ENCODE results near the gene CD79A. TPM values are rescaled to one million over a fixed set of nuclear protein-coding genes. Genes with fewer than 3 reads are reported as not detected.
A peak's percentile ranks its signal among the peaks of the same experiment; 100 is the strongest.

Gene CD79A
- total RNA-seq, 1 donor: 47.3 TPM

- H3K9me3 ChIP-seq (ENCODE audit: low read depth, low read length): no peaks in the 10 kb centered on the region
- peaks cover 40% of the 10 kb centered on the region for H3K4me1 ChIP-seq (ENCODE audit: insufficient read depth, low read length)
- H3K27me3 ChIP-seq (ENCODE audit: insufficient read depth, low read length): no peaks in the 10 kb centered on the region
- H3K4me3 ChIP-seq (ENCODE audit: low read length): peak within 1 kb of the TSS; percentile 75
Measured at GRCh38 chr19:41859618-41860418, 17.3 kb upstream of the CD79A start, which contains the start of gene RPS19. TSS of gene RPS19 (plus strand) at chr19:41860255. CDS start at chr19:41860775, 520 bp downstream.

DNA sequence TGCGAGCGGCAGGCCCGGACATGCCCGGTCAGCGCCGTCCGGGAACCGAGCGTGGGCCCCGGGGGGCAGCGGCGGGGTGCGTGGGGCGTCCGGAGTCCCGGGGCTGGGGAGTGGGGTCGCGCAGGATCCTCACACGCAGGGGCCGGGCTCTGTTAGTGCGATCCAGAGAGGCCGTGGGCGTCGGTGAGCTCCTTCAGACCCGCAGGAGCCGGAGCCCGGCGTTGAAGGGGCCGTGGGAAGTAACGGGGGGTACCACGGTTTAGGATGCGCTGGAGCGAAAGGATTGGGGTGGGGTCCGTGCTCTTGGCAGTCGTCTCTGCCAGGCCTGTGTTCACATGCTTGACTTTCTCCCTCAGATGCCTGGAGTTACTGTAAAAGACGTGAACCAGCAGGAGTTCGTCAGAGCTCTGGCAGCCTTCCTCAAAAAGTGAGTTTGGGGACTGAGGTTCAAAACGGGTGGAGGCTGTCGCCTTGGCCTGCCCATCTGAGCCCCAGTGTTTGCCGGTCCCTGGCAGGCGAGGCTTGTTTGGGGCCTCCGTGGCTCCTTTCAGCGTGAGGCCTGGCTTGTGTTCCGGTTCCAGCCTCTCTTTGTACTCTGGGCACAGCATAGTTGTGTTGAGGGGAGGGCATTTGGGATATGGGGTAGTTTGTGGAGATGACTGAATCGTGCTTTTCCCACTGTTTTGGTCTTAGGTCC lies 16.5 kb upstream of the CD79A start:
- Histone ChIP-seq H3K4me3 (ENCODE audit: low read length) (peak overlapping the region; percentile 75), H3K27me3 (ENCODE audit: insufficient read depth, low read length) (no peaks in the 10 kb centered on the region), H3K4me1 (ENCODE audit: insufficient read depth, low read length) (peaks cover 45% of the 10 kb centered on the region), H3K9me3 (ENCODE audit: low read depth, low read length) (no peaks in the 10 kb centered on the region)

DNA sequence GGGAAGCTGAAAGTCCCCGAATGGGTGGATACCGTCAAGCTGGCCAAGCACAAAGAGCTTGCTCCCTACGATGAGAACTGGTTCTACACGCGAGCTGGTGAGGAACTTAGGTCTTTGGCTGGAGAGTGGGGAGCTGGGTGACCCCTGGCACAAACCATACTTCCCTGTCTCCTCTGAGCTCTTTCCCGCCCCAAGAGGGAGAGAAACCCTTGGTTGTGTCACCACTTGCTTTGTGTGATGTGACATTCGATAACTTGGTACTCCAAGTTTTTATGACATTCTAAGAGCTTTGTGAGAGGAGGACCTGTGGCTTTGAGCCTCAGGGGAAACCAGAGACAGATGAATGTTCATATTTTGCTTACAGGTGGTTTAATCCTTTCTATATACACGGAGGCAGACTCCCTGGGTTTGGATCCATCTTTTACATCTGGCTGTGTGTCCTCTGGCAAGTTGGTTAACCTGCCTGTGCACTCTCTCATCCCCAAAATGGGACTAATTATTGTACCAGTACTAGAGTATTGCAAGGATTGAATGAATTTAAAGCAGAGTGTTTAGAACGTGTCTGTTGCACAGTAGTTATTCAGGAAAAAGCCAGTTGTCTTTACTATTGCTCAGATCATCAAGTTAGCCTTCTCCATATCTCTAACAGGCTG lies 15.8 kb upstream of the CD79A start:
- Histone ChIP-seq H3K9me3 (ENCODE audit: low read depth, low read length) (no peaks in the 10 kb centered on the region), H3K4me3 (ENCODE audit: low read length) (peak overlapping the region; percentile 75), H3K27me3 (ENCODE audit: insufficient read depth, low read length) (no peaks in the 10 kb centered on the region), H3K4me1 (ENCODE audit: insufficient read depth, low read length) (peaks cover 45% of the 10 kb centered on the region)

DNA sequence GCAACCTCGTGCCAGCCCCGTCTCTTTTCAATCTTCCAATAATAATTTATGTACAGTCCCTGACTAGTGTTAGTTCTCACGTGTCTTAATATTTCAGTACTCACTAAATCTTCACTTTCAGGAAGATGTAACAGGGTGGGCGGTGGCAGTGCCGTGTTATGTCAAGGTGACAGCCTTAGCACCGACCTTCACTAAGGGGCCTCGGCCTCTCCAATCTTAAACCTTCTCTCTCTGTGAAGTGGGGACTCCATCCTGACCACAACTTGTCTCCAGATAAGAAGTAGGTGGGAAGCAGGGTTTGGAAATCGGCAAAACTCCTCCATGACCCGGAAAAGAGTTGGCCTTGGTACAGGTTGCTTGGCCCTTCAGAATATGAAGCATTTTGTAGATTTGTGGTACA lies 15.2 kb upstream of the CD79A start:
- Histone ChIP-seq H3K27me3 (ENCODE audit: insufficient read depth, low read length) (no peaks in the 10 kb centered on the region), H3K4me3 (ENCODE audit: low read length) (no peak overlapping the region), H3K4me1 (ENCODE audit: insufficient read depth, low read length) (peaks cover 45% of the 10 kb centered on the region), H3K9me3 (ENCODE audit: low read depth, low read length) (no peaks in the 10 kb centered on the region)

- Histone ChIP-seq H3K9me3 (ENCODE audit: low read depth, low read length) (no peaks in the 10 kb centered on the region), H3K4me1 (ENCODE audit: insufficient read depth, low read length) (peaks cover 48% of the 10 kb centered on the region), H3K27me3 (ENCODE audit: insufficient read depth, low read length) (no peaks in the 10 kb centered on the region), H3K4me3 (ENCODE audit: low read length) (no peak overlapping the region)
Measured at GRCh38 chr19:41862445-41862986, 14.6 kb upstream of the CD79A start.

- no peak overlapping the region for H3K4me3 ChIP-seq (ENCODE audit: low read length)
- no peaks in the 10 kb centered on the region for H3K9me3 ChIP-seq (ENCODE audit: low read depth, low read length)
- peaks cover 57% of the 10 kb centered on the region for H3K4me1 ChIP-seq (ENCODE audit: insufficient read depth, low read length)
- H3K27me3 ChIP-seq (ENCODE audit: insufficient read depth, low read length): no peaks in the 10 kb centered on the region
Measured at GRCh38 chr19:41863209-41863931, 13.7 kb upstream of the CD79A start.

DNA sequence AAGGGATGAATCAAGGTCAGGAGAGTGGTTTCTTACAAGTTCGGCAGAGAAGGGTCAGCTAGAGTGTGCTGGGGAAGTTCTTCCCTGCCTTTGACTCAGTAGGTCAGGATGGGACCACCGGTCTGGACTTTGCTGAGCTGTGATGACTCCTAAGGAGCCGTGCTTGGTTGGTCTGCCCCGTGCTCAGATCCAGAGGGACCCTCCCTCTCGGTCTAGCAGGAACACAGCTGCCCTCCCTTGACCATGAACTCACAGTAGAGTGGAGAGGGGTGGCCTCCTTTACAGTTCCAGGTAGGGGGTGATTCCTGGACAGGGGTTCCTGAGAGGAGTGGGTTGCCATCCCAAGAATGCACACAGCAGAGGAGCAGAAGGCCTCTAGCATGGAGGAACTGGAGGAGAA lies 12.7 kb upstream of the CD79A start:
- Histone ChIP-seq H3K9me3 (ENCODE audit: low read depth, low read length) (no peaks in the 10 kb centered on the region), H3K4me1 (ENCODE audit: insufficient read depth, low read length) (peaks cover 58% of the 10 kb centered on the region), H3K27me3 (ENCODE audit: insufficient read depth, low read length) (no peaks in the 10 kb centered on the region), H3K4me3 (ENCODE audit: low read length) (no peak overlapping the region)

GRCh38 chr19:41866284-41866683 lies 10.8 kb upstream of the CD79A start:
- no peaks in the 10 kb centered on the region for H3K27me3 ChIP-seq (ENCODE audit: insufficient read depth, low read length)
- no peaks in the 10 kb centered on the region for H3K9me3 ChIP-seq (ENCODE audit: low read depth, low read length)
- H3K4me1 ChIP-seq (ENCODE audit: insufficient read depth, low read length): peaks cover 69% of the 10 kb centered on the region
- H3K4me3 ChIP-seq (ENCODE audit: low read length): no peak overlapping the region

GRCh38 chr19:41868120-41868988 lies 8.7 kb upstream of the CD79A start:
- H3K4me3 ChIP-seq (ENCODE audit: low read length): no peak overlapping the region
- H3K9me3 ChIP-seq (ENCODE audit: low read depth, low read length): no peaks in the 10 kb centered on the region
- no peaks in the 10 kb centered on the region for H3K27me3 ChIP-seq (ENCODE audit: insufficient read depth, low read length)
- peaks cover 69% of the 10 kb centered on the region for H3K4me1 ChIP-seq (ENCODE audit: insufficient read depth, low read length)

DNA sequence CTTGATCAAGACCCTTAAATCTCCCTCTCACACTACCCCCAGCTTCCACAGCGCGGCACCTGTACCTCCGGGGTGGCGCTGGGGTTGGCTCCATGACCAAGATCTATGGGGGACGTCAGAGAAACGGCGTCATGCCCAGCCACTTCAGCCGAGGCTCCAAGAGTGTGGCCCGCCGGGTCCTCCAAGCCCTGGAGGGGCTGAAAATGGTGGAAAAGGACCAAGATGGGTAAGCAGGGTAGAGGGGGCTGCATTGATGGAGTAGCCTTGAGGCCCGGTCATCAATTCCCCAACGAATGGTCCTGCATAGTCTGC lies 8.1 kb upstream of the CD79A start:
- H3K9me3 ChIP-seq (ENCODE audit: low read depth, low read length): no peaks in the 10 kb centered on the region
- H3K27me3 ChIP-seq (ENCODE audit: insufficient read depth, low read length): no peaks in the 10 kb centered on the region
- peaks cover 71% of the 10 kb centered on the region for H3K4me1 ChIP-seq (ENCODE audit: insufficient read depth, low read length)
- H3K4me3 ChIP-seq (ENCODE audit: low read length): no peak overlapping the region

DNA sequence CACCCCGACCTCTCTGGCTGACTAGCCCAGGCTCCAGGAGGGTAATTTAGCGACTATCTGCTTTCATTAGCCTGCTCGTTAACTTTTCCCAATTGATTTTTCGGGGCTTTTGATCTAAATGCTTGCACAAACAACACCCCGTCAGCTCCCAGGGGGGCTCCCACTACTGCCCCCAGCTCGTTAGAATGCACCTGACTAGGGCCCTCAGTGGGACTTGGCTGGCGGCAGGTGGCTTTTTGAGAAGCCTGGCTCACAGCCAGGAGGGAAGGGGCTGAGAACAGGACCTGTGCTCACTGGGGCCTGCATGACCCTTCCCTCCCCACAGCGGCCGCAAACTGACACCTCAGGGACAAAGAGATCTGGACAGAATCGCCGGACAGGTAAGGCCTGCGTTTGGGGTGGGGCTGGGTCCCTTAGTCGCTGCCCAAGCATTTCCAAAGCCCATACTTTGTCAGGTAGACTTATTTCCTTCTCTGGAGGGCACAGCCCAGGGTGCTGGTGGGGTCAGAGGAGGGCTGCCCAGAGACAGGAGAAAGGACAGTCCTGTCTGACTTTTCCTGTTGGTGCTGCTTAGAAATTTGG lies 7.6 kb upstream of the CD79A start:
- Histone ChIP-seq H3K4me3 (ENCODE audit: low read length) (no peak overlapping the region), H3K27me3 (ENCODE audit: insufficient read depth, low read length) (no peaks in the 10 kb centered on the region), H3K4me1 (ENCODE audit: insufficient read depth, low read length) (peaks cover 75% of the 10 kb centered on the region), H3K9me3 (ENCODE audit: low read depth, low read length) (no peaks in the 10 kb centered on the region)

DNA sequence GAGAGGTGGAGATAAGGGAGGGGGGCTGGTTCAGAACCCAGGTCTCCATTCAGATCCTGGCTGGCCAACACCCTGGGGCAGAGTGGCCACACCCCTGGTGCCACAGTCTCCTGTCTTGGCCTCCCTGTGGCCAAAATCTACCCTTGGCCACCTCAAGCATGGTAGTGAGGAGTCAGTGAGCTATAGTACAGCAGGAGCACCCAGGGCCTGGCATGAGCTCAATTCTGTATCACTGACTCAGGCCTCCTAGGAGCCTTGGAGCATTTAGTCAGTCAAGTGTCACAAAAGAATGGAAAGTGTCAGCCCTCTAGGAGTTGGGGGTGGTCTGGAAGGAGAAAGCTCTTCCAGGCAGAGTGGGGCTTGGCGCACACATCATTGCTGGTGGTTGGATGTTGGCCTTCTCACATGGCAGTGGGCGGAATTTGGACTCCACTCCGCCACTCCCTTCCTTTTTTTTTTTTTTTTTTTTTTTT lies 6.6 kb upstream of the CD79A start:
- H3K4me1 ChIP-seq (ENCODE audit: insufficient read depth, low read length): peaks cover 77% of the 10 kb centered on the region
- no peaks in the 10 kb centered on the region for H3K27me3 ChIP-seq (ENCODE audit: insufficient read depth, low read length)
- no peak overlapping the region for H3K4me3 ChIP-seq (ENCODE audit: low read length)
- H3K9me3 ChIP-seq (ENCODE audit: low read depth, low read length): no peaks in the 10 kb centered on the region

DNA sequence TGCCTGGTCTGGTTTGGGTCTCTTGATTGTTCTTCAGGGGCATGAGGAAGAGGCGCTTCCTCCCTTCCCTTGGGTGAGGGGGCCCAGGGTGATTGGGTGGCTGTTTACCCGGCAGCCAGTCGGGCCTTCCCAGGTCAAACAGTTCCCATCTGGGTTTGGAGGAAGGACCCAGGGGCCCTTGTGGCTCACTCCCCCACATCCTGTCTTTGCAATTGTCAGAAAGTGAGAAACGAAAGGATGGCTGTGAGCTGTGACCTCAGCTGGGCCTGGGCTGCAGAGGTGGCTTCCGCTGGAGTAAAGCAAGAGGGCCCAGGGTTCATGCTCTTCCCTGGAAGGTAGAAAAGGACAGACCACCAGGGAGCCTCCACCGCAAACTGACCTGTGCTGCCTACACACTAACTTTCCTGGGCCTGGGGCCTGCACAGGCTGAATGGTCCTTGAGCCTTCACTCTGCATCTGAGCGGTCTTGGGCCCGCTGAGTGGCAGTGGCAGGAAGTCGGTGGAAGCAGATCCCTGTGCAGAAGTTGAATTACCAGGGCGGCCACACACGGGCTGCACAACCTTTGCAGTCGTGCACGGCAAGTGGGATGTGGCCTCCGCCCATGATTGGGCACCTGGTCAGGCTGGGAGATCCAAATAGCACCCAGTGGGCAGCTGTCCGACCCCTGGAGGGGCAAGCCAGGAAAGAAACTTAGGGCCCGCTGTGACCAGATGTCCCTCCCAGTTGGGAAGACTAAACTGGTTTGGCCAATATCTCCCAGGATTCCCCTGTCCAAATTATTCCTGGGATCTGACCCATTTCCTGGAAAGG lies 5.3 kb upstream of the CD79A start:
- Histone ChIP-seq H3K4me3 (ENCODE audit: low read length) (no peak overlapping the region), H3K9me3 (ENCODE audit: low read depth, low read length) (no peaks in the 10 kb centered on the region), H3K27me3 (ENCODE audit: insufficient read depth, low read length) (no peaks in the 10 kb centered on the region), H3K4me1 (ENCODE audit: insufficient read depth, low read length) (peaks cover 90% of the 10 kb centered on the region)
